GM18526 (cell line): ENCODE data around the gene EPDR1.

Source experiments
- POLR2A ChIP-seq: IDR thresholded peaks from 3 replicates; pipeline ENCODE4 v1.6.1; 2011; ENCODE audit not compliant: insufficient read length; ENCODE audit errors: extremely low read depth

EPDR1 gene

DNA sequence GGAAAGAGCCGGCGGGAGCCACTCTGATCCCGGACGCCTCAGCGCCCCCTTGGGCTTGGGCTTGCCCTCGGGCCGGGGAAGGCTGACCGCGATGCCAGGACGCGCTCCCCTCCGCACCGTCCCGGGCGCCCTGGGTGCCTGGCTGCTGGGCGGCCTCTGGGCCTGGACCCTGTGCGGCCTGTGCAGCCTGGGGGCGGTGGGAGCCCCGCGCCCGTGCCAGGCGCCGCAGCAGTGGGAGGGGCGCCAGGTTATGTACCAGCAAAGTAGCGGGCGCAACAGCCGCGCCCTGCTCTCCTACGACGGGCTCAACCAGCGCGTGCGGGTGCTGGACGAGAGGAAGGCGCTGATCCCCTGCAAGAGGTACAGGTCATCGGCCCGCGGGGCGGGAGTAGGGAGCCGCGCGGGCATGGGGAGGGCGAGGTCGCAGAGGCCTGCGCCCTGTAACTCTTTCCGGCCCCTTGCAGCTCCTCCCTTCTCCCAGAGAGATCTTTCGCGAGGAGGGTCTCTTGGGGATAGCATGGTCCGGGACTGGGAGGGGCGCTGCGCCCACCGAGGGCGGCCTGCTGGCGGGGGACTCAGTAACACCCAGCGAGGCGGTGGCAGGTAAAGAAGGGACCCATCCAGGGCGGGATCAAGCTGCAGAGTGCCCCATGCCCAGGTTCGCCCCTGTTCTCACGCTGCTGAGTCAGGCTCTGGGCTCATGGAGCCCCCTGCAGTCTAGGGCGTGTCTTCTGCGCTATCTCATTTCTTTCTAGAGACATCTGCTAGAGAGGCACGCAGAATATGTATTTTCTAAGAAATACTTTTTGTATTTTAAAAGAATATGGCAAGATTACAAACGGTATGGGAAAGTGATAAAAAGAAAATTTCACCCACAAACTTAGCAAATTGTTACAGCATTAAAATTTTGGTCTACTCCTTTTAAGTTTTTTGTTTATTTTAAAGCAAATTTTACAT is 687 bp downstream of the EPDR1 start:
- TF ChIP-seq POLR2A = peak; percentile 9

DNA sequence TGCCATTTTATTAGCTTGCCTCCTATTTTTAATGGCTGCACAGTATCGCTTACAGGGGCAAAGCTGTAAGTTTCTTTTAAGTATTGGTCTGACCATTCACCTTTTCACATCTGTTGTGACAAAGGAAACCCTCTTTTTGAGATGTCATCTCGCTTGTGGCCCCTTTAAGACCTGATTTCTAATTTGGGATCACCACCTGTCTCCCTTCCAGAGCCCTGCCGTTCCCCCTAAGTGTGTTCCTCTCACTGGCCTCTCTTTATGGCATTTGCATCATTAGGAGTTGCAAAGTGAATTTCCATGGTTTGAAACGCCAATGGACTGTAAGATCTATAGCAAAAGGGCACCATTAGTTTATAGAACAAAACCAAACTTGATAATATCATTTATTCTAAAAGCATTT is 1.4 kb downstream of the EPDR1 start:
- TF ChIP-seq POLR2A = no peak

DNA sequence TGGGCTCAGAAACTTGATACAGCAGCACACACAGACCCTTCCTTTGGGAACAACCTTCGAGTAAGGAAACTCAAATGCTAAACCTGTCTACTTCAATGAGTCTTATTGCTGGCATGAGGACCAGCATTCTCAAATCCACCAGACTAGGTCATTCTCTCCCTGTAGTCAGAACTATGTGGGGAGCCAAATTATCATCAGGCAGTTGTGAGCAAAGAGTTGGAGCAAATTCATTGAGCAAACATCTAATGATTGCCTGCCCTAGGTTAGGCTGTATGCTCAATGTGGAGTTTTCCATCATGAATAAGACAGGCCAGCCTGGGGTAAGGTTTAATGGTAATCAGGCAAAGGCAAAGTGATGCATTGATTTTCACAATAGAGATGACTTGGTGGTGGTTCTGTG is 3.6 kb downstream of the EPDR1 start:
- TF ChIP-seq POLR2A = no peak

DNA sequence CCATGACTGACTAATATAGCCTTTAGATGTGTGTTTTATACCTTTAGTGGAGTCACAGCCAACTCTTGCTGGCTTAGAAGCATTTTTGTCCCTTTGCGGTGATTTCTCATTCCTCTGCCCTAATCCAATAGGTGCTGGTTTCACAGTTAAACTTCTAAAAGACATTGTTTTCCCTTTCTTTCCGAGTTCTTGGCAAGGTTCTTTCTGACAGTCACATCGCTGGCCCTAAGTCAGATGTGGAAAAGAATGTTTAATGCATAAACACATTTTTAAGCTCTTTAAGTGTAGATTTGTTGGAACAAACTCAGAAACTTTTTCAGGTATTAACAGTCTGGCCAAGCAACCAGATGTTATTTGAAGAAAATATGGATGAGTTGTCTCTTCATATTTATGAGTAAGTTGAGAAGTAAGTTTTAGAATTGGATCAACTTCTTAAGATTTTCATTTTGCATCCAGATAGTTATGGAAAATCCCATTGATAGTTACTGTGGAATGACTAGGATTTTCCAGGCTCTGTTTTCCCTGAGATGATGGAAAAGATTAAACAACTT is 4.1 kb downstream of the EPDR1 start:
- TF ChIP-seq POLR2A = no peak

DNA sequence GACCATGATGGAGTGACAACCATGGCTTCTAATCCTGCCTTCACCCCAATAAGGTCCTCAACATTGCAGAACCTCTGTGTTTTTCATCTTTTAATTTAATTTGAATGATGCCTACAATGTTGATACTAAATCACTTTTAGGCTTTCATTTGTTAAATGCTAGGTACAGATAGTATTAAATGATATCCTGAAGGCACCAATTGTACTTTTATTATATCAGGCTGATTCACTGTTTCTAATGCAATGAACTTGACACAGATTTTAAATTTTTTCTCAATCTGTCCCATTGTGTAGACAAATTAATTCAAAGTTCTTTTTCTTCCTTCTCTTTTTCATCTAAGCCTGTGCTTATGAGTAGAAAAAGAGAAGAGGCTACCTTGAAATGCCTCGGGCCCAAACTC is 5.2 kb downstream of the EPDR1 start:
- TF ChIP-seq POLR2A = no peak

DNA sequence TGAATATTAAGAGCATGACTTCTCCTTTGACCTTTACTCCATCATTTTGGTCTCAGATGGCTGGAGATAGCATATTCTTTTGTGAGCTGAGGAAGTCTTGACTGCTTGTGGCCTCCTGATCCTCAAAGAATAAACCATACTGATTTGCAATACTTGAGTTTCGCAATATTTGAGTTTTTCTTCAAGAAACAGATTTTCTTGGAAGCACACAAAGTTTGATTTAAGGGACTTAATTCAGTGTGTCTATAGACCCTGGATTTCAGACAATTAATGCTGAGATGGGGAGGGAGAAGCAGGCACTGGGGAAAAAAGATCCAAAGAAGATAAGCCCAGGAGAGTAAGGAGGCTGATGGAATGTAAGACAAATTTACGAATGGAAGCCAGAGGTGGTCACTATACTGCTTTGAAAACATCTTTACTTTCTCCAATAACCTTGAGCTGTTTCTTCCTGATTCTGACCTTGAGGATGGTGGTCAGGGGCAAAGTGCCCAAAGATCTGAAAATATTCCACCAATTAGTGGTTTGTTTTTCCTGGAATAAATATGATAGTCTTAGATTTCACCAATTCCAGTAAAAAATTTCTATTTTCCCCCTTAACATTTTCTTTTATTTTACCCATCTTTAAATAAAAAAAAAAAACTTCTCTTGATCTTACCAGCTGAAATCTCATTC is 7.5 kb downstream of the EPDR1 start:
- no peak for TF ChIP-seq POLR2A

DNA sequence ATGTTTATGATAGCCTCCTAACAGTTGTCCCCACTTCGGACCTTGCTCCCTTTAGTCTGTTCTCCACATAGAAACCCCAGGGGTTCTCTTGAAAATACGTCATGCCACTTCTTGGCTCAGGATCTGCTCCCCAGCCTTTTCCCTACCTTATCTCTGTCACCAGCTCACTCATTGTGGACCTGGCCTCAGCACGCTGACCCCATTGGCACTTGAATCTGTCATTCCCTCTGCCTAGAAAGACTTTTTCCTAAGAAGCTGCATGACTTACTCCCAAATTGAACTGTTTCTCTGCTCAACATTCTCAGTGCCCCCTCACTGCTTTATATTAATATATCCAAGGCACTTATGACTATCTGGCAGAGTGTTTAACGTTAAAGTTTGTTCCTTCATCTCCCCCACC is 8.4 kb downstream of the EPDR1 start:
- TF ChIP-seq POLR2A = no peak

DNA sequence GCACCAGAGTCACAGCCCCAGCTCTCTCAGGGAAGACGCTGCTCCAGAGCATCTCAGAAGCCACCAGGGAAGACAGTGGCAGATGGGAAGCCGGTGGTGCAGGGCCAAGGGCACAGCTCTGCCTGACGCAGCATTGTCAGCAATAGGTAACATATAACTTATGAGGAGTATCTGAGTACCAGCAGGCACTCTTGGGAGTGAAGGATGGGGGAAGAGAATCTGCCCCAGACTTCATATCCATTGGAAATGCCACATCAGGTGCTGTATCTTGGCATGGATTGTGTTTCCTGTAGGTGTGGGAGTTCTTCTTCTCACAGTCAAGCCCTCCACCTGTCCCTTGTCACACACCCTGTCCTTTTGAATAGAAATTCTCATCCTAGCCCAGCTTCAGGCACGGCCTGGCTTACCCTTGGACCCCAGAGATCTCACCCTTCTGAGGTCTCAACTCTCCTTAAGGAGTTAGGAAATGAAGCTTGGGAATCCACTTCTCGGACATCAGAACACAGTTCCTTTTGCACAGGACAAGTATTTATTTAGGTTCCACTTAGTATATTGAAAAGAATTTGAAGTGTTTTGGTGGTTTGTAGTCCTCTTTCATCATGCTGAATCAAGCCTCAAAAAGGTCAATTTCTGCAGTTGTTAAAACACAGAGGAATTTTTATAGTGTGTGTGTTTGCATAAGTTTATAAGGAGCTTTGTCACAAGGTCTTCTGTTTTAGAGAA is 9.9 kb downstream of the EPDR1 start:
- TF ChIP-seq POLR2A = no peak

DNA sequence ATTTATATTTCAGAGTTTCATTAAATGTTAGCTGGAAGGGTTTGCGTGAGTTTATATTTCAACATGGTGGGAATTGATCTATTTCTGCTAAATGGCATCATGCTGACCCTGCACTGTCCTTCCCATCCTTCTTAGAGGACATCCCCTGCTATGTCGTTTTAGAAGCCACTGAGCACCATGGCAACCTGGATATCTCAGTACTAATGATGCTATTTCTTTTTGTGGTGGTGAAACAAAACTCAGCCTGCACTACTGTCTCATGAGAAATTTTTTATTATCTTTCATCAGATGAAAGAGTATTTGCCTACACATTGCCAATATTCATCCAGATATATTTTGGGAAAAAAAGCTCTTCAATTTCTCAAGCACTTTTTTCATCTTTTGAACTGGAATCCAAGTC is 12.1 kb downstream of the EPDR1 start:
- TF ChIP-seq POLR2A = no peak

DNA sequence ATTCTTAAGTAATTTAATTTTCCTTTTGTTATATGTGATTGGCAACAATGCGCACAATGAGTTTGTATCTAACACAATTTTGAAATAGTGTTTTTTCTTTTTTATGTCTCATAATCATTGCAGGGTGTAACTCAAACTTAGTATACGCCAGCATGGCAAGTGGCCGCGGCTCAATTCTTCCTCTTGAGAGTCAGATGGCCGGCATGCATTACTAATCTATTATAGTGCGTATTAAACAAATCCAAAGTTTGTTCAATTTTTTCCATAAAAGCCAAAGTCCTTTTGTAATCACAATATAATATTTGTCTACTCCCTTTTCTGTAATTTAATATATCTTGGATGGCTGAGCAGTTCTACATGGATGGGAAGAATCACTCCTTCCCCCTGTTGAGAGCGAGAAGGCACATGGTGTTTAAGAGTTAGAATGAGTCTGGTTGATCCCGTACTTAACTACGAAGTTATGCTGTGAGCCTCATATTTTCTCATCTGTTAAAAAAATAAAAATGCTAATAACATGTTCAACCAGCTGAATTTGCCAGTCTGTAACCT is 12.7 kb downstream of the EPDR1 start:
- TF ChIP-seq POLR2A = no peak

DNA sequence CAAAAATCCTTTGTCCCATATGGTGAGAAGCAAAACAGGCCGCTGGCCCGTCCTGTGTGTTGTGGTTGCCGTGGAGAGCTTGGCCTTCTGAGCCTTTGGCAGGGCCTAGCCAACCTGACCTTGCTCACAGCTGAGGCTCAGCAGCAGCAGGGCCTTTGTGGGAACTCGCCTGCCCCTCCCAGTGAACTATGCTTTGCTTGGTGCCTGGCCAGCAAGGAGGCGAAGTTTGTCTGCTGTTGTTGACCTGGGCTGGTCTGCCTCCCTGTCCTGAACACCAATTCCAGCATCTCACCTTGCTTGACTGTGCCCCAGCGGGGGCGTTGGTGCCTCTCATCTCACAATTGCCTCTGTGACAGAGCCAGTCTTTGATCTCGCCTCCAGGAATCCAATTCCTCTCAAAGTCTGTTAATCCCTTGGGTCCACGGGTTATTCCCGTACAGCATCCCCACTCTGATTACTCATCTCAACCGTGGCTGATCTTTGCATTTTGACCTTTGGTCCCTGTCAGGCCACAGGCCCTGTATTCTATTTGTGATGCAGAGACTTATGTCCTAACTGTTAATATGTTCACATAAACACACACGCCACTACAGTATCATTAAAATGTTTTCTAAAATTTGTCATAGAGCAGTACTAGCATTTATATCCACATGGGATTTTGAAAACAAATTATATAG is 22.6 kb downstream of the EPDR1 start:
- no peak for TF ChIP-seq POLR2A

DNA sequence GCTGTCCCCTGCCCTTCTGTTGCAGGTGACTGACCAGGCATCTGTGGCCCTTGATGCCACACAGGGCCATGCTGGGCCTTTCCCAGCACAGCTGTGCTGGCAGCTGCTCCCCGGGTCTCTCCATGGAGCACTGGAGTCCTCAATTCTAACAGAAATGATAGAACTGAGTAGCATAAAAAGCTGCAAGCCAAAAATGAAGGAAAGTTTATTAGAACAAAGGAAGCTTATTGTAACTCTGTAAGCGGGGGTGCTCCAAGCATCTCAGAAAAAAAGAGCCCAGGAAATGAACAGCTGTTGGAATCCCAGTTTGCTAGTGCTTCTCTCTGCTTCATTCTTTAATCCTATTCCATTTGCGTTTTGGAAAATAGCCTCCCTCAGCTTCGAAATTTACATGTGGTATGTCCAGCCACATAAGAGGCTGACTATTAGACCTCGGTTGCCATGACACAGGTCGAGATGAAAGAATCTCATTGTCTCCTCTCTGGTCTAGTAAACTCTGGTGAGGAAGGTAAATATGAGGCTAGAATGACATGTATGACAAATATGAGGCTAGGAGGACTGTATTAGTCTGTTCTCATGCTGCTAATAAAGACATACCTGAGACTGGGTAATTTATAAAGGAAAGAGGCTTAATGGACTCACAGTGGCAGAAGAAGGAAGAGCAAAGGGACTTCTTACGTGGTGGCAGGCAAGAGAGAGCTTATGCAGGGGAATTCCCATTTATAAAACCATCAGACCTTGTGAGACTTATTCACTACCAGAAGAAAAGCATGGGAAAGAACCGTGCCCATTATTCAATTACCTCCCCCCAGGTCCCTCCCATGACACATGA is 23.7 kb downstream of the EPDR1 start:
- no peak for TF ChIP-seq POLR2A

DNA sequence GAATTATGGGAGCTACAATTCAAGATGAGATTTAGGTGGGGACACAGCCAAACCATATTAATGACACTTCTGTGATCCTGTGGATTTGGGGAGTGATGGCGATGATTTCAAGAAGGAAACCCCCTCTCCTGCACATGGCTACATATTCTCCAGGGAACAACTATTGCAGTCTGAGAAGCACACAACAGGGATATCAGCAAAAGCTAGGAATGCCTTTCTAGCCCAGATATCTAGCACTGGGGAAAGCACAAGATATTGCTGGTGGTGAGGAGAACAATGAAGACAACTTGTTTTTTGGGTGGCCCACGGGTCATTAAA is 24.3 kb downstream of the EPDR1 start:
- TF ChIP-seq POLR2A = no peak

DNA sequence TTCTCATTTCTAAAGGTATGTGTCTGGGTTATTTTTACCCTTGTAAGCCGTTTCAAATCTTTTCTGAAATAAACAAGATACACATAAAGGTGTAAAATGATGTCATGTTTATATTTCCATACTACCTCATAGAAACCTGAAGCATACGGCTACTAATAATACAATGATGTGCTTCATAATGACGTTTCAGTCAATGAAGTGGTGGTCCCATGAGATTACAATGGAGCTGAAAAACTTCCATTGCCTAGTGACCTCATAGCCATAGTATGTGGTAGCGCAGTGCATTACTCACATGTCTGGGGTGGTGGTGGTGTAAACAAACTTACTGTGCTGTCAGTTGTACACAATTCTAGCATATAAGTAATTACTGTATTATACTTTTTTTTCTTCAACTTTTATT is 24.9 kb downstream of the EPDR1 start:
- no peak for TF ChIP-seq POLR2A
